Mucosa of descending colon (tissue), 3 donors: Measurements from ENCODE around the gene SAMD9L. TPM values are rescaled to one million over a fixed set of nuclear protein-coding genes. Genes with fewer than 3 reads are reported as not detected.
"Not testable (repeated sequence)": the region's sequence is repeated elsewhere in the genome, so short reads cannot be mapped to it uniquely, and the experiment has no call there.

Experiments
- ATAC-seq: fragments of 200-7000 bp; cut with Tn5 transposase; one replicate; pipeline ENCODE4 v1.9.1; 2020; ENCODE audit warnings: mild to moderate bottlenecking, moderate library complexity
- DNase-seq, 3 donors: peaks; one replicate each; pipeline ENCODE4 v3.0.0-alpha.2; 2020
- H3K36me3 ChIP-seq: fragments of 200-600 bp; one replicate; pipeline ENCODE4 v1.8.0; 2021; ENCODE audit warnings: low read depth, mild to moderate bottlenecking
- H3K4me1 ChIP-seq: fragments of 200-600 bp; one replicate; pipeline ENCODE4 v1.8.0; 2021; ENCODE audit warnings: low read depth, mild to moderate bottlenecking
- H3K4me3 ChIP-seq: fragments of 200-600 bp; one replicate; pipeline ENCODE4 v1.8.0; 2021; ENCODE audit warnings: mild to moderate bottlenecking
- H3K9me3 ChIP-seq: fragments of 200-600 bp; one replicate; pipeline ENCODE4 v1.8.0; 2021; ENCODE audit warnings: mild to moderate bottlenecking
- CTCF ChIP-seq: fragments of 200-600 bp; IDR thresholded peaks from one replicate; pipeline ENCODE4 v1.8.0; 2022; ENCODE audit warnings: antibody characterized with exemption, mild to moderate bottlenecking
- intact Hi-C, 2 donors: fragments of 100-400 bp; cut with DNase I in 1 of 2; cut with micrococcal nuclease in 1 of 2; formaldehyde crosslinking; loops; one replicate each; pipeline versions ENCODE4 v1.11.0 to v1.11.1; 2022; cut with DNase I, micrococcal nuclease
- total RNA-seq, 3 donors: library from RNA; stranded (reverse); fragmentation: NEBNext Ultra II Directional in 2 of 3; extraction: Animal tissue kit (Norgen Biotek cat#: 25700) in 2 of 3; gene quantifications; one replicate each; pipeline versions ENCODE4 v1.2.1 to v1.2.4, GENCODE V29; 2021 to 2023
- donor health status: DM: no; HTN: no; CAD: no; lungs with moderate emphysema.
- donor health status: DM: no; HTN: no; CAD: no.
- donor health status: DM: no; HTN: yes; CAD: no.

SAMD9L gene
- total RNA-seq, 3 donors from 2014 or later = 16.9 to 27.6 (median 22.8) TPM

- Histone ChIP-seq H3K9me3 (peaks cover 53% of the 10 kb centered on the region), H3K4me3 (no peak overlapping the region), H3K4me1 (no peaks in the 10 kb centered on the region), H3K36me3 (no peaks in the 10 kb centered on the region)
- intact Hi-C loops = no loop called here
- ATAC-seq (no peak), DNase-seq (no peak)
- TF ChIP-seq CTCF = no peak
Measured at GRCh38 chr7:93132216-93132615, 16.0 kb downstream of the SAMD9L start.

GRCh38 chr7:93126954-93127353 lies 21.2 kb downstream of the SAMD9L start:
- ATAC-seq, intact Hi-C loops, DNase-seq, H3K36me3 ChIP-seq, H3K4me1 ChIP-seq, H3K4me3 ChIP-seq: not testable (repeated sequence)
- H3K9me3 ChIP-seq = peaks cover 29% of the 10 kb centered on the region

- DNase-seq, H3K4me1 ChIP-seq, ATAC-seq, H3K36me3 ChIP-seq, H3K4me3 ChIP-seq, intact Hi-C loops: not testable (repeated sequence)
- peaks cover 23% of the 10 kb centered on the region for H3K9me3 ChIP-seq
Measured at GRCh38 chr7:93123532-93123931, 24.7 kb downstream of the SAMD9L start.

- Histone ChIP-seq H3K4me1 (peaks cover 6% of the 10 kb centered on the region), H3K4me3 (no peak overlapping the region), H3K9me3 (peaks cover 6% of the 10 kb centered on the region), H3K36me3 (no peaks in the 10 kb centered on the region)
- no peak for TF ChIP-seq CTCF
- intact Hi-C loops = no loop called here
- ATAC-seq = peak; percentile 82
- DNase-seq = peak in 2 of 3 donors; percentile 16 to 35
Measured at GRCh38 chr7:93120592-93121549, 27.3 kb downstream of the SAMD9L start.

- Histone ChIP-seq H3K4me3 (no peak overlapping the region), H3K4me1 (peaks cover 9% of the 10 kb centered on the region), H3K9me3 (peaks cover 6% of the 10 kb centered on the region), H3K36me3 (no peaks in the 10 kb centered on the region)
- DNase-seq (peak in 2 of 3 donors; percentile 2 to 19), ATAC-seq (no peak)
- intact Hi-C loops = no loop called here
- TF ChIP-seq CTCF = no peak
Measured at GRCh38 chr7:93119191-93119905, 28.8 kb downstream of the SAMD9L start.

- H3K36me3 ChIP-seq = no peaks in the 10 kb centered on the region
- DNase-seq (peak in 2 of 3 donors; percentile 18 to 83), ATAC-seq (peak; percentile 95)
- TF ChIP-seq CTCF = no peak
- intact Hi-C loops = no loop called here
- H3K4me1 ChIP-seq = peaks cover 9% of the 10 kb centered on the region
- H3K4me3 ChIP-seq = peak within 1 kb of the TSS; percentile 12
- peaks cover 9% of the 10 kb centered on the region for H3K9me3 ChIP-seq
Measured at GRCh38 chr7:93117852-93118530, 30.2 kb downstream of the SAMD9L start, which contains the start of gene SAMD9. TSS of gene SAMD9 (minus strand) at chr7:93117979. CDS start at chr7:93106097, 11,882 bp downstream.
